Effector memory CD8-positive, alpha-beta T cell (primary cell): Measurements from ENCODE around the gene GARIN3.

ENCODE experiments used
- ATAC-seq: fragments of 150-1000 bp; cut with Tn5 transposase; replicated peaks from 2 replicates; pipeline ENCODE4 v1.10.0; 2021; ENCODE audit warnings: mild to moderate bottlenecking, moderate library complexity
- DNase-seq, 3 experiments: peaks; one replicate each; pipeline ENCODE4 v3.0.0; 2021
- H3K27ac Mint-ChIP-seq, 2 donors: one replicate each; pipeline ENCODE4 v1.8.0; 2022; ENCODE audit warnings: mild to moderate bottlenecking in 2 of 2, mixed read lengths in 2 of 2, moderate library complexity in 2 of 2
- H3K27me3 Mint-ChIP-seq, 2 donors: one replicate each; pipeline ENCODE4 v1.8.0; 2022; ENCODE audit warnings: mixed read lengths in 2 of 2
- H3K36me3 Mint-ChIP-seq: one replicate; pipeline ENCODE4 v1.8.0; 2022; ENCODE audit warnings: mild to moderate bottlenecking, moderate library complexity, mixed read lengths; ENCODE audit not compliant: insufficient read depth
- H3K4me1 Mint-ChIP-seq, 2 donors: one replicate each; pipeline ENCODE4 v1.8.0; 2022; ENCODE audit warnings: low read depth in 2 of 2, mixed read lengths in 2 of 2
- H3K4me3 Mint-ChIP-seq, 2 donors: one replicate each; pipeline ENCODE4 v1.8.0; 2022; ENCODE audit warnings: mild to moderate bottlenecking in 2 of 2, mixed read lengths in 2 of 2, moderate library complexity in 2 of 2
- H3K9me3 Mint-ChIP-seq, 2 donors: one replicate each; pipeline ENCODE4 v1.8.0; 2022; ENCODE audit warnings: mixed read lengths in 2 of 2

Gene GARIN3

GRCh38 chr5:157150995-157151394 is 15.1 kb downstream of the GARIN3 start:
- H3K4me3 Mint-ChIP-seq = no peak overlapping the region
- ATAC-seq (no peak), DNase-seq (no peak)
- H3K27me3 Mint-ChIP-seq = no peaks in the 10 kb centered on the region
- H3K9me3 Mint-ChIP-seq = no peaks in the 10 kb centered on the region
- H3K36me3 Mint-ChIP-seq = peaks cover 2% of the 10 kb centered on the region
- H3K27ac Mint-ChIP-seq = no peak overlapping the region
- peaks cover 21 to 33% of the 10 kb centered on the region in 2 donors for H3K4me1 Mint-ChIP-seq

DNA sequence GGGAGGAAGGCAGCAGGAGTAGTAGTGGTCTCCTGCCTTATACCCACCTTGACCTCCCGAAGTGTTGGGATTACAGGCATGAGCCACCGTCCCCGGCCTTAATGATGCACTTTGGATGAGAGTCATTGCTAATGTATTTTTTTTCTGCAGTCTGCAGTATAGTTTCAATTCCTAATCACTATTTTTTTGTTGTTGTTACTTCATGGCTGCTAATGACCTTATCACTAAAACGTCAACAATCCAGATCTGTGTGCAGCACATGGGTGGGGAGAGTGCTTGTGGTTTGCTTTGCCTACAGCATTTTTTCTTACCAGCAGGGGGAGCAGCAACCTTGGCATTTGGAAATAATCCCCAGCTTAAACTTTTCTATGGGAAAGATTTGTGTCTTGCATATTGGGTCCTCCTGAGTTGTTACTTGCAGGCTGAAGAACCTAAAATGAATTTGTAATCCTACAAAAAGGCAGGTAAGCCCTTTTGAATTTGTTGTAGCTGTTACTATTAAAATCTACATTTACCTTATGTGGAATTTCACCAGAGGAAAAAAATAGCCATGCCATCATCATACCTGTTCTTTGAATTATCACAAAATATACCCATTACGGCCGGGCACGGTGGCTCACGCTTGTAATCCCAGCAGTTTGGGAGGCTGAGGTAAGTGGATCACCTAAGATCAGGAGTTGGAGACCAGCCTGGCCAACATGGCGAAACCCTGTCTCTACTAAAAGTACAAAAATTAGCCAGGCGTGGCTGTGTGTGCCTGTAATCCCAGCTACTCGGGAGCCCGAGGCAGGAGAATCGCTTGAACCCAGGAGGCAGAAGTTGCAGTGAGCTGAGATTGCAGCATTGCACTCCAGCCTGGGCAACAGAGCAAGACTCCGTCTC is 17.1 kb downstream of the GARIN3 start:
- Mint-ChIP-seq H3K4me3 (peak overlapping the region; percentile 25 to 55), H3K27me3 (no peaks in the 10 kb centered on the region), H3K27ac (peak overlapping the region; percentile 89 to 97), H3K36me3 (peaks cover 3% of the 10 kb centered on the region), H3K9me3 (no peaks in the 10 kb centered on the region), H3K4me1 (peaks cover 10 to 18% of the 10 kb centered on the region in 2 donors)
- DNase-seq = peak; percentile 85 to 91 (median 86)
- ATAC-seq = peak; percentile 98

DNA sequence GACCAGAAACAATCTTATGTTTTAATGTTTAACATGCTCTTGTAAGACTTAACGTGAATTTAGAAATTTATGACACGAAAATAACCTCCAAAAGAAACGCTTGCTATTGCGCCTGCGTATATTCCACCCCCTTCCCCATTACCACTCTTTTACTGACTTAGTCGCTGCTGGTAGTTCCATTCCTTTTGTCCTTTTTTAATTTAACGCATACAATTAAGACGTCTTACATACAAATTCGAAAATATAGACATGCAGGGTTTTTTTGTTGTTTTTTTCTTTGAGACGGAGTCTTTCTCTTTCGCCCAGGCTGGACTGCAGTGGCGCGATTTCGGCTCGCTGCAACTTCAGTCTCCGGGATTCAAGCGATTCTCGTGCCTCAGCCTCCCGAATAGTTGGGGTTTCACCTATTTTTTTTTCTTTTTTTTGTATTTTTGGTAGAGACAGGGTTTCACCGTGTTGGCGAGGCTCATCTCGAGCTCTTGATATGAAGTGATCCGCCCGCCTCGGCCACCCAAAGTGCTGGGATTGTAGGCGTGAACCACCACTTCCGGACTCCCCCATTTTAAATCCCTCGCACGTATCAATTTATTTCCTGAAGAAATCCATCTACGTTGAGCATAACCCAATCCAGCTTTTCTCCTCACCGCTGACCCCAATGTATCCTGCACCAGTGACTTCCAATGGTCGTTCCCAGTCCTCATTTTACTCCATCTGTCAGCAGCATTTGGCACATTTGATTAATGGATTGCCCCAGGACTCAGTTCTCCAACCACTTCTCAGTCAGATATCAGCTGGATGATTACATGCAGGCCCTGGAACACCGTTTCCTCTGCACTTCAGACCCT is 22.7 kb downstream of the GARIN3 start:
- no peaks in the 10 kb centered on the region for H3K9me3 Mint-ChIP-seq
- peaks cover 30% of the 10 kb centered on the region for H3K36me3 Mint-ChIP-seq
- H3K27me3 Mint-ChIP-seq = no peaks in the 10 kb centered on the region
- peak overlapping the region; percentile 98 for H3K27ac Mint-ChIP-seq
- H3K4me1 Mint-ChIP-seq = peaks cover 28 to 33% of the 10 kb centered on the region in 2 donors
- ATAC-seq (peak; percentile 44), DNase-seq (peak; percentile 27 to 37 (median 30))
- peak overlapping the region; percentile 96 to 97 for H3K4me3 Mint-ChIP-seq

GRCh38 chr5:157142317-157143126 is 23.5 kb downstream of the GARIN3 start, which contains the start of gene MED7:
TSS of gene MED7 (minus strand) at chr5:157142865. CDS start at chr5:157139431, 3,434 bp downstream.
- ATAC-seq = peak; percentile 96
- peaks cover 30% of the 10 kb centered on the region for H3K36me3 Mint-ChIP-seq
- H3K27ac Mint-ChIP-seq = peak within 1 kb of the TSS; percentile 98
- H3K27me3 Mint-ChIP-seq = no peaks in the 10 kb centered on the region
- H3K9me3 Mint-ChIP-seq = no peaks in the 10 kb centered on the region
- H3K4me1 Mint-ChIP-seq = peaks cover 28 to 29% of the 10 kb centered on the region in 2 donors
- H3K4me3 Mint-ChIP-seq = peak within 1 kb of the TSS; percentile 96 to 97
- DNase-seq = peak; percentile 91 to 92 (median 91)

- ATAC-seq (no peak), DNase-seq (no peak)
- Mint-ChIP-seq H3K27me3 (no peaks in the 10 kb centered on the region), H3K4me3 (no peak overlapping the region), H3K27ac (no peak overlapping the region), H3K9me3 (no peaks in the 10 kb centered on the region), H3K4me1 (peaks cover 28 to 32% of the 10 kb centered on the region in 2 donors), H3K36me3 (peaks cover 23% of the 10 kb centered on the region)
These were observed 28.4 kb downstream of the GARIN3 start for GRCh38 chr5:157137691-157138090.

DNA sequence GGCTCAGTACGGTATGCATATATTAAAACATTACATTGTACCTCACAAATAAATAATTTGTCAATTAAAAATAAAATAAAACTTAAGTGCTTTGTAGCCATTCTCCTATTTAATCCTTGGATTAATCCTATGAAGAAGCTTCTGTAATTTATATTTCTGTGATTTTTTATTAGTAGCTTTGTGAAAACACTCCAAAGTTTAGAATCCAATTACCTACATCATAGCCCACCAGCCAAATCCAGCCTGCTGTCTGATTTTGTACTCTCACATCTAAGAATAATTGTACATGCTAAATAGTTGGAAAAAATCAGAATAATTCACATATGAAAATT is 33.8 kb downstream of the GARIN3 start:
- H3K27me3 Mint-ChIP-seq = no peaks in the 10 kb centered on the region

GRCh38 chr5:157130925-157131324 is 35.1 kb downstream of the GARIN3 start:
- H3K4me1 Mint-ChIP-seq = peaks cover 4 to 6% of the 10 kb centered on the region in 2 donors
- DNase-seq (no peak), ATAC-seq (no peak)
- no peak overlapping the region for H3K4me3 Mint-ChIP-seq
- no peak overlapping the region for H3K27ac Mint-ChIP-seq
- no peaks in the 10 kb centered on the region for H3K9me3 Mint-ChIP-seq
- no peaks in the 10 kb centered on the region for H3K36me3 Mint-ChIP-seq
- H3K27me3 Mint-ChIP-seq = no peaks in the 10 kb centered on the region

More for the DNA sequence above, 33.8 kb downstream of the GARIN3 start:
- H3K4me1 Mint-ChIP-seq = peaks cover 8 to 10% of the 10 kb centered on the region in 2 donors
- H3K36me3 Mint-ChIP-seq = peaks cover 6% of the 10 kb centered on the region
- no peaks in the 10 kb centered on the region for H3K9me3 Mint-ChIP-seq
- ATAC-seq (no peak), DNase-seq (no peak)
- no peak overlapping the region for H3K4me3 Mint-ChIP-seq
- peak overlapping the region in 1 of 2 donors; percentile 69 for H3K27ac Mint-ChIP-seq

GRCh38 chr5:157121709-157122108 is 44.4 kb downstream of the GARIN3 start:
- no peak overlapping the region for H3K27ac Mint-ChIP-seq
- peaks cover under 1 to 2% of the 10 kb centered on the region in 2 donors for H3K4me1 Mint-ChIP-seq
- peaks cover 1 to 10% of the 10 kb centered on the region in 2 donors for H3K9me3 Mint-ChIP-seq
- peaks cover 5% of the 10 kb centered on the region for H3K36me3 Mint-ChIP-seq
- no peak for DNase-seq
- no peaks in the 10 kb centered on the region for H3K27me3 Mint-ChIP-seq
- no peak overlapping the region for H3K4me3 Mint-ChIP-seq
- ATAC-seq = no peak

GRCh38 chr5:157120102-157120501 is 46.0 kb downstream of the GARIN3 start:
- Mint-ChIP-seq H3K9me3 (peaks cover 1 to 10% of the 10 kb centered on the region in 2 donors), H3K27me3 (no peaks in the 10 kb centered on the region), H3K27ac (no peak overlapping the region), H3K4me3 (no peak overlapping the region), H3K4me1 (peaks cover 5 to 8% of the 10 kb centered on the region in 2 donors), H3K36me3 (peaks cover 5% of the 10 kb centered on the region)
- ATAC-seq (no peak), DNase-seq (no peak)

- peak overlapping the region in 1 of 2 donors; percentile 6 for H3K4me3 Mint-ChIP-seq
- DNase-seq (no peak), ATAC-seq (peak; percentile 19)
- H3K9me3 Mint-ChIP-seq = peaks cover 0 to 6% of the 10 kb centered on the region in 2 donors
- H3K27me3 Mint-ChIP-seq = no peaks in the 10 kb centered on the region
- peaks cover 7 to 12% of the 10 kb centered on the region in 2 donors for H3K4me1 Mint-ChIP-seq
- no peaks in the 10 kb centered on the region for H3K36me3 Mint-ChIP-seq
- H3K27ac Mint-ChIP-seq = no peak overlapping the region
These were observed 49.5 kb downstream of the GARIN3 start for GRCh38 chr5:157116483-157116954.

GRCh38 chr5:157115502-157115901 is 50.6 kb downstream of the GARIN3 start:
- Mint-ChIP-seq H3K27me3 (no peaks in the 10 kb centered on the region), H3K9me3 (no peaks in the 10 kb centered on the region), H3K4me3 (no peak overlapping the region), H3K27ac (no peak overlapping the region), H3K36me3 (no peaks in the 10 kb centered on the region), H3K4me1 (peaks cover 7 to 12% of the 10 kb centered on the region in 2 donors)
- ATAC-seq (no peak), DNase-seq (no peak)

GRCh38 chr5:157115012-157115411 is 51.1 kb downstream of the GARIN3 start:
- Mint-ChIP-seq H3K9me3 (no peaks in the 10 kb centered on the region), H3K27me3 (no peaks in the 10 kb centered on the region), H3K4me3 (no peak overlapping the region), H3K27ac (no peak overlapping the region), H3K36me3 (no peaks in the 10 kb centered on the region), H3K4me1 (peaks cover 7 to 14% of the 10 kb centered on the region in 2 donors)
- no peak for ATAC-seq
- no peak for DNase-seq

DNA sequence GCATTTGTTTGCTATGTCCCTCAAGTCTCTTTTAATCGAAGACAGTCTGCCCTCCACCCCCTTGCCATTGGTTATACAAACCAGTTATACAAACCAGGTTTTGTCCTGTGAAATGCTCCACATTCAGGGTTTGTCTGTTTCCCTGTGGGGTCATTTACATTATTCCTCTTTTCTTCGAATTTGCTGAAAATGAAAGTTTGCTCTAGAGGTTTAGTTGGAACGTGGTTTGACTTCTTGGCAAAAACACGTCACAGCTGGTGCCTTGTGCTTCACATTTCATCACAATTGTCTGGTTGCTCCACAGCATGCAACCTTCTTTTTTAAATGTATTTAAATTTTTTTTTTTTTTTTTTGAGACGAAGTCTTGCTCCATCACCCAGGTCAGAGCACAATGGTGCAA is 53.1 kb downstream of the GARIN3 start:
- Mint-ChIP-seq H3K4me1 (peaks cover 20 to 33% of the 10 kb centered on the region in 2 donors), H3K4me3 (no peak overlapping the region), H3K36me3 (peaks cover 3% of the 10 kb centered on the region), H3K27me3 (no peaks in the 10 kb centered on the region), H3K9me3 (no peaks in the 10 kb centered on the region), H3K27ac (no peak overlapping the region)
- DNase-seq = no peak
- no peak for ATAC-seq
